ENCODE data around the gene KRT40.
"Not testable (repeated sequence)": the region's sequence is repeated elsewhere in the genome, so short reads cannot be mapped to it uniquely, and the experiment has no call there.

The KRT40 gene

GRCh38 chr17:40984226-40984625 lies at the start of gene KRT40:
TSS of gene KRT40 (minus strand) at chr17:40984326. CDS start at chr17:40984273, 53 bp downstream.
- no peak for DNase-seq

- no peak for DNase-seq
Measured at GRCh38 chr17:41029633-41030245, 45.6 kb upstream of the KRT40 start, which contains the start of gene KRTAP1-4. TSS of gene KRTAP1-4 (minus strand) at chr17:41030195. CDS start at chr17:41030078, 117 bp downstream.

GRCh38 chr17:41026715-41027471 lies 42.8 kb upstream of the KRT40 start, which contains the start of gene KRTAP1-5:
TSS of gene KRTAP1-5 (minus strand) at chr17:41027208. CDS start at chr17:41027155, 53 bp downstream.
- DNase-seq, result no peak

- DNase-seq, result no peak
Measured at GRCh38 chr17:41024697-41025096, 40.6 kb upstream of the KRT40 start.

- DNase-seq, result no peak
Measured at GRCh38 chr17:41020336-41020735, 36.2 kb upstream of the KRT40 start.

- DNase-seq, result no peak
Measured at GRCh38 chr17:41019415-41019814, 35.3 kb upstream of the KRT40 start.

- no peak for DNase-seq
Measured at GRCh38 chr17:41018541-41018940, 34.4 kb upstream of the KRT40 start.

GRCh38 chr17:41016578-41017215 lies 32.6 kb upstream of the KRT40 start:
- DNase-seq, result no peak

GRCh38 chr17:41015454-41015853 lies 31.3 kb upstream of the KRT40 start:
- no peak for DNase-seq

- DNase-seq, result no peak
Measured at GRCh38 chr17:41013606-41014005, 29.5 kb upstream of the KRT40 start.

GRCh38 chr17:41013181-41013580 lies 29.1 kb upstream of the KRT40 start:
- DNase-seq, result no peak

- DNase-seq, result no peak
Measured at GRCh38 chr17:41012326-41013120, 28.4 kb upstream of the KRT40 start.

- no peak for DNase-seq
Measured at GRCh38 chr17:41010441-41010840, 26.3 kb upstream of the KRT40 start.

- DNase-seq, result no peak
Measured at GRCh38 chr17:41009936-41010335, 25.8 kb upstream of the KRT40 start.

- DNase-seq, result no peak
Measured at GRCh38 chr17:41009301-41009760, 25.2 kb upstream of the KRT40 start.

- no peak for DNase-seq
Measured at GRCh38 chr17:41008811-41009210, 24.7 kb upstream of the KRT40 start, which contains the start of gene KRTAP3-1. TSS of gene KRTAP3-1 (minus strand) at chr17:41009128. CDS start at chr17:41009074, 54 bp downstream.

- DNase-seq, result no peak
Measured at GRCh38 chr17:41004397-41004796, 20.3 kb upstream of the KRT40 start.

GRCh38 chr17:41003926-41004325 lies 19.8 kb upstream of the KRT40 start:
- no peak for DNase-seq

- no peak for DNase-seq
Measured at GRCh38 chr17:41002814-41003213, 18.7 kb upstream of the KRT40 start.

- no peak for DNase-seq
Measured at GRCh38 chr17:41001795-41002194, 17.7 kb upstream of the KRT40 start.

- not testable (repeated sequence) for DNase-seq
Measured at GRCh38 chr17:40999563-40999962, 15.4 kb upstream of the KRT40 start, which contains the start of gene KRTAP3-2. TSS of gene KRTAP3-2 (minus strand) at chr17:40999906. CDS start at chr17:40999853, 53 bp downstream.

- DNase-seq, result no peak
Measured at GRCh38 chr17:40997361-40997760, 13.2 kb upstream of the KRT40 start.

- no peak for DNase-seq
Measured at GRCh38 chr17:40996829-40997228, 12.7 kb upstream of the KRT40 start.
